ENCODE measurements around the gene SPPL3. TPM values are rescaled to one million over a fixed set of nuclear protein-coding genes. Genes with fewer than 3 reads are reported as not detected.
"Not testable (repeated sequence)": the region's sequence is repeated elsewhere in the genome, so short reads cannot be mapped to it uniquely, and the experiment has no call there.

Gene SPPL3
- total and polyA plus RNA-seq, 2 experiments from 2014 or later: 10.9 to 27.8 TPM

GRCh38 chr12:120732198-120732597 is 172.0 kb downstream of the SPPL3 start:
- not testable (repeated sequence) for ATAC-seq; H2AFZ ChIP-seq; H4K20me1 ChIP-seq (replicated peaks; ENCODE audit: insufficient read depth); H3F3A ChIP-seq (replicated peaks; ENCODE audit: low read depth); H3K27ac ChIP-seq (ENCODE audit: low read depth); H3K27ac Mint-ChIP-seq; H3K4me2 ChIP-seq; H3K4me1 Mint-ChIP-seq; H3K36me3 ChIP-seq (ENCODE audit: insufficient read depth); H3K27me3 ChIP-seq (ENCODE audit: insufficient read depth); H3K4me1 ChIP-seq (ENCODE audit: insufficient read depth); H3K4me3 Mint-ChIP-seq; DNase-seq (ENCODE audit: low spot score); H3K4me3 ChIP-seq; H3K9me2 ChIP-seq (ENCODE audit: insufficient read depth); H3K79me2 ChIP-seq (replicated peaks; ENCODE audit: insufficient read depth); H3K27me3 Mint-ChIP-seq (ENCODE audit: insufficient read depth, low read depth, poor library complexity)
- Mint-ChIP-seq H3K36me3 (ENCODE audit: low read depth) (peaks cover 24% of the 10 kb centered on the region), H3K9me3 (peaks cover 14% of the 10 kb centered on the region)

GRCh38 chr12:120726961-120727360 is 177.2 kb downstream of the SPPL3 start:
- Mint-ChIP-seq H3K27me3 (ENCODE audit: insufficient read depth, low read depth, poor library complexity) (peaks cover 4% of the 10 kb centered on the region), H3K9me3 (peaks cover 3% of the 10 kb centered on the region; the same call in 2 of the 3 replicates), H3K4me3 (no peak overlapping the region), H3K36me3 (ENCODE audit: low read depth) (peaks cover 35% of the 10 kb centered on the region), H3K4me1 (peaks cover 15% of the 10 kb centered on the region), H3K27ac (no peak overlapping the region)
- H2AFZ ChIP-seq: no peak overlapping the region
- H3F3A ChIP-seq (replicated peaks; ENCODE audit: low read depth): peaks cover 20% of the 10 kb centered on the region
- peaks cover 11% of the 10 kb centered on the region for H3K4me1 ChIP-seq (ENCODE audit: insufficient read depth)
- H3K4me2 ChIP-seq: no peak overlapping the region
- H3K27me3 ChIP-seq (ENCODE audit: insufficient read depth): no peaks in the 10 kb centered on the region
- no peak for TF ChIP-seq POLR2AphosphoS5 (IDR thresholded peaks at IDR 0.05; ENCODE audit: low read depth)
- TF ChIP-seq ETS1 (IDR thresholded peaks at IDR 0.05): no peak
- no peak for TF ChIP-seq ZNF462 (CRISPR knock-in tag; IDR thresholded peaks at IDR 0.05)
- ATAC-seq (no peak), DNase-seq (ENCODE audit: low spot score) (no peak)
- H3K27ac ChIP-seq (ENCODE audit: low read depth): no peak overlapping the region
- H3K79me2 ChIP-seq (replicated peaks; ENCODE audit: insufficient read depth): no peaks in the 10 kb centered on the region
- peaks cover 8% of the 10 kb centered on the region for H3K36me3 ChIP-seq (ENCODE audit: insufficient read depth)
- peaks cover 14% of the 10 kb centered on the region; the same call in 1 of the 2 replicates for H4K20me1 ChIP-seq (replicated peaks; ENCODE audit: insufficient read depth)
- no peaks in the 10 kb centered on the region for H3K9me2 ChIP-seq (ENCODE audit: insufficient read depth)
- no peak overlapping the region for H3K4me3 ChIP-seq

Data from GM23338 (cell line).